HG03025 (cell line): ENCODE results near the gene PRICKLE2.

Experiments
- ATAC-seq: cut with Tn5 transposase; IDR thresholded peaks from one replicate; pipeline ENCODE4 v1.9.1; 2021; ENCODE audit warnings: mild to moderate bottlenecking, moderate library complexity; ENCODE audit not compliant: unreplicated experiment, low FRiP score

The PRICKLE2 gene

GRCh38 chr3:64081235-64081630 lies 144.0 kb downstream of the PRICKLE2 start:
- ATAC-seq, result no peak

- no peak for ATAC-seq
These were observed 144.5 kb downstream of the PRICKLE2 start for GRCh38 chr3:64080616-64081234.

- no peak for ATAC-seq
These were observed 145.7 kb downstream of the PRICKLE2 start for GRCh38 chr3:64079369-64080150.

- ATAC-seq, result no peak
These were observed 146.3 kb downstream of the PRICKLE2 start for GRCh38 chr3:64078966-64079365.

- ATAC-seq, result no peak
These were observed 150.2 kb downstream of the PRICKLE2 start for GRCh38 chr3:64074895-64075679.

- ATAC-seq, result no peak
These were observed 151.2 kb downstream of the PRICKLE2 start for GRCh38 chr3:64074060-64074459.

GRCh38 chr3:64073158-64073761 lies 152.0 kb downstream of the PRICKLE2 start:
- ATAC-seq, result no peak

GRCh38 chr3:64072126-64072525 lies 153.1 kb downstream of the PRICKLE2 start:
- ATAC-seq, result no peak

GRCh38 chr3:64070704-64071103 lies 154.6 kb downstream of the PRICKLE2 start:
- ATAC-seq, result no peak

GRCh38 chr3:64067506-64068346 lies 157.5 kb downstream of the PRICKLE2 start:
- no peak for ATAC-seq

GRCh38 chr3:64064804-64065203 lies 160.5 kb downstream of the PRICKLE2 start:
- ATAC-seq, result no peak

- no peak for ATAC-seq
These were observed 161.3 kb downstream of the PRICKLE2 start for GRCh38 chr3:64063983-64064438.

- no peak for ATAC-seq
These were observed 161.9 kb downstream of the PRICKLE2 start for GRCh38 chr3:64063207-64063982.

- ATAC-seq, result no peak
These were observed 163.6 kb downstream of the PRICKLE2 start for GRCh38 chr3:64061628-64062027.

- ATAC-seq, result no peak
These were observed 165.6 kb downstream of the PRICKLE2 start for GRCh38 chr3:64059484-64060175.

GRCh38 chr3:64058566-64058965 lies 166.7 kb downstream of the PRICKLE2 start:
- ATAC-seq, result no peak

GRCh38 chr3:64057231-64057630 lies 168.0 kb downstream of the PRICKLE2 start:
- ATAC-seq, result no peak

GRCh38 chr3:64056606-64057180 lies 168.6 kb downstream of the PRICKLE2 start:
- ATAC-seq, result no peak
